PC-3 (cell line): ENCODE results near the gene HTR2B.

Experiments
- EZH2 ChIP-seq: fragments of 300-600 bp; sonication (generic); IDR thresholded peaks from one replicate; pipeline ENCODE4 v1.6.1; 2017; ENCODE audit warnings: antibody characterized with exemption, mild to moderate bottlenecking, low read length; ENCODE audit not compliant: unreplicated experiment
- TF ChIP-seq, protein P1 (sequence below): fragments of 300-600 bp; sonication (generic); conservative IDR thresholded peaks from 2 replicates; pipeline ENCODE4 v1.5.1; 2017; ENCODE audit warnings: antibody characterized with exemption, low read depth, mild to moderate bottlenecking, low read length

DNA sequence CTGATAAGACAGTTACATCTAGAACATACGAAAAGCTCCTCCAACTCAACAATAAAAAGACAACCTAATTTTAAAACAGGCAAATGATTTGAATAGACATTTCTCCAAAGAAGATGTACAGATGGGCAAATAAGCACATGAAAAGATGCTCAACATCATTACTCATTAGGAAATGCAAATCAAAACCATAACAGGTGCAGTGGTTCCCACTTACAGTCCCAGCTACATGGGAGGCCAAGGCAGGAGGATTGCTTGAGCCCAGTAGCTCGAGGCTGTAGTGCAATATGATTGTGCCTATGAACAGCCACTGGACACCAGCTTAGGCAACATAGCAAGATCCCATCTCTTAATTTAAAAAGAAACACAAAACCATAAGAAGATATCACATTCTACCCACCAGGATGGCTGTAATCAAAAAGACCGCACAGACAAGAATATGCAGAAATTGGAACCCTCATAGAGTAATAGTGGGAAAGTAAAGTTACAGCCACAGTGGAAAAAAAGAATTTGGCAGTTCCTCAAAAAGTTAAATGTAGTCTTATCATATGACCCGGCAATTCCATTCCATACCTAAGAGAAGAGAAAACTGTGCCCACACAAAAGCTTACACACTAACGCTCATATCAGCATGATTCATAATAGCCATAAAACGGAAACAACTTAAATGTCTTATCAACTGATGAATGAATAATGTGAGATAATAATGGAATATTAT, 43.1 kb upstream of the HTR2B start:
- TF ChIP-seq, protein P1, sequence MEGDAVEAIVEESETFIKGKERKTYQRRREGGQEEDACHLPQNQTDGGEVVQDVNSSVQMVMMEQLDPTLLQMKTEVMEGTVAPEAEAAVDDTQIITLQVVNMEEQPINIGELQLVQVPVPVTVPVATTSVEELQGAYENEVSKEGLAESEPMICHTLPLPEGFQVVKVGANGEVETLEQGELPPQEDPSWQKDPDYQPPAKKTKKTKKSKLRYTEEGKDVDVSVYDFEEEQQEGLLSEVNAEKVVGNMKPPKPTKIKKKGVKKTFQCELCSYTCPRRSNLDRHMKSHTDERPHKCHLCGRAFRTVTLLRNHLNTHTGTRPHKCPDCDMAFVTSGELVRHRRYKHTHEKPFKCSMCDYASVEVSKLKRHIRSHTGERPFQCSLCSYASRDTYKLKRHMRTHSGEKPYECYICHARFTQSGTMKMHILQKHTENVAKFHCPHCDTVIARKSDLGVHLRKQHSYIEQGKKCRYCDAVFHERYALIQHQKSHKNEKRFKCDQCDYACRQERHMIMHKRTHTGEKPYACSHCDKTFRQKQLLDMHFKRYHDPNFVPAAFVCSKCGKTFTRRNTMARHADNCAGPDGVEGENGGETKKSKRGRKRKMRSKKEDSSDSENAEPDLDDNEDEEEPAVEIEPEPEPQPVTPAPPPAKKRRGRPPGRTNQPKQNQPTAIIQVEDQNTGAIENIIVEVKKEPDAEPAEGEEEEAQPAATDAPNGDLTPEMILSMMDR: no peak
- TF ChIP-seq EZH2: no peak
